NCI-H748 treated with DMSO at 0.1 percent for 48 hours (cell line): ENCODE measurements around the gene ZNF318.
"Not testable (repeated sequence)": the region's sequence is repeated elsewhere in the genome, so short reads cannot be mapped to it uniquely, and the experiment has no call there.

Source experiments
- DNase-seq: peaks from one replicate; lab custom pipeline; 2025; lab: John Stamatoyannopoulos, UW

Gene ZNF318

DNA sequence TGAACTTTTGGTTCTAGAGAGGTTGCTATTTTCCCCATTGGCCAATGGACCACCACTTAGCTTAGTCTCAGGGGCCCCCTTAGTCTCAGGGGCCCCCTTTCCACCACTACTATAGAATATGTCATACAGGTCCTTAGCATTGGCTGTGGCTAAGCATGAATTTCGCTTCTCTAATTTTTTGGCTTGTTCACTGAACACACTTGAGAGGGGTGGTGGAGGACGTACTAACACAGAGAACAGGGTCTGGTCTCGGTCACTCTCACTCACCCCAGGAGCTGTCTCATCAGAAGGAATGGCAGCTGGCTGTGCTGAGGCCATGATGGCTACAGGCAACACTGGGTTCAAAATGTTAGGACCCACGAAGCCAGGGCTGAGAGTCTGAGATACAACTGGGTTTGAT, 30.3 kb downstream of the ZNF318 start:
- DNase-seq: no peak

GRCh38 chr6:43338243-43338642, 31.2 kb downstream of the ZNF318 start:
- no peak for DNase-seq

DNA sequence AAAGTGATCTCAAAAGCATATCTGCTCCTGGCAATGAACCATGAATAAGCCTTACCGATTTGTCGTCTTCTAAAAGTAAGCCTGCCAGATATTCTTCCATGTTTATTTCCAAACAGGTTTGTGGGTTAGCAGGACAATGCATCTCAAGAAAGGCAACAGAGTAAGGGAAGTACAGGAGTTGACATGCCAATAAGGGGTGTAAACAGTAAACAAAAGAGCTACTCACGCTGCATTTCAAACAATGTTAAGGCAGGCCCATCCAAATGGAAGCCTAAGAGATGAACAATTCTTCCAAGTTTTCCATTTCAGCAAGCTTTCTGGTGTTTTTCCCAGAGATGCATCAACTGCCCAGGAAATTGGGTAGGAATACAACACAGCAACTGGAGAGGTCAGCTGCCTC, 33.1 kb downstream of the ZNF318 start:
- no peak for DNase-seq

- DNase-seq: peak; percentile 20
Measured at GRCh38 chr6:43335469-43335868, 34.0 kb downstream of the ZNF318 start.

DNA sequence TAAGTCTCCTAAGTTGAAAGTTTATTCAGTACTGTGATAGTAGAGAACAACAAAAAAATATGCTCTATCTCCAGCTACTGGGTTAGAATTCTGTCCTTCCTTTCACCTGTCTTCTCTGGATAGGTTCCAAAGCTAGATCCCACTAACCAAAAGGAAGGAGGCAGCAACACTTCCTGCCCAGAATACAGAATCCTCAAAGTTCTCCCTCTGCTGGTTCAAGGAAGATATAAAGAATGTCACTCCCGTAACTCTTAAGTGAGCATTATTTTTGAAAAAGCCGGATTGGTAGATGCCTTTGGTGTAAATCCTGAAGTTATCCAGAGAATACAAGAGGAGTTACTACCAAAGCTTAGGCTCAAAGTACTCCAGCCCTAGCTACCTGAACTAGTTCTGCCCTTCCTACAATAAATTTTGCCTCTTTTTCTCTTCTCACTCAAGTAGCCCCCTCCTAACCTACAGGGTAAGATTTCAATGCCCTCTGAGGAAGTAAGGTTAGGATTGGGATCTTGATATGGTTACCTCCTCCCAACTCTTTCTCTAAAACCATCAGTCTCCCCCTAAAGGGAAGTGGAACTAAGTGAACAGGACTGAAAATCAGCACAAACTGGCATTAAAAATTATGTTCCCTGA, 34.9 kb downstream of the ZNF318 start:
- no peak for DNase-seq

GRCh38 chr6:43331891-43332290, 37.6 kb downstream of the ZNF318 start:
- no peak for DNase-seq

DNA sequence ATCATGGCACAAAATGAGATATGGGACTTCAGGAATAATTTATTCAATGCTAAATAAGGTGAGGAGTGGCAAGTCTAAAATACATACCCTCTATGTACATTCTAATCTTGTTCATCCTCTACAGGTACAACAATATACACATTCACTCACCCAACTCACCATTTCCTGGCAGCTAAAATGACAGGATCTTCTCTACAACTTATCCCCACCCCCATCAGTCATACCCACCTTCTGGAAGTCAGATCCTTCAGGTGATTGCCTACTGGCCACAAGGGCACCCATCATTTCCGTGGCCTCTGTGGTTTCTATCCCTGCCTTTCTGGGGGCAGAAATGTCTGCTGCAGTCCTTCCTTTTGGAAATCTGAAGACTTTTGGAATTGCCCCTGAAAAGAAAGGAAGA, 38.0 kb downstream of the ZNF318 start:
- no peak for DNase-seq

DNA sequence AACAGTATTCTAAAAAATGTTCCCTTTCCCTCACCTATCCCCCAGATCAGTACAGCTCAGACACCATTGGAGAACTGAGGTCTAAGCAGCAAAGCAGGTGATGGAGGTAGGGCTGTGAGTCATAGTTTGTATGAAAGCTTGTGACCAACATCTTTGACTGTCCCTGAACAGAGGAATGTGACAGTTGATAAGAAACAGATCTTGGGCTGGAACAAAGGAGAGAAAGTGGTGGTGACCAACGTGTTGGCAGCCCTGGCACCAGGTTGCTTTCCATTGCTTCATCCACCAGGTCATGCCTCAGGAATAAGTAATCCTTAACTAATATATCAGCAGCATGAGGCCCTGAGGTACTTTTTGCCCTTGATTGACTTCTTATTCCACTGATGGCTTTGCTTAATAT, 40.9 kb downstream of the ZNF318 start:
- no peak for DNase-seq

- no peak for DNase-seq
Measured at GRCh38 chr6:43325876-43326275, 43.6 kb downstream of the ZNF318 start.

- DNase-seq: no peak
Measured at GRCh38 chr6:43318011-43318410, 51.4 kb downstream of the ZNF318 start.

DNA sequence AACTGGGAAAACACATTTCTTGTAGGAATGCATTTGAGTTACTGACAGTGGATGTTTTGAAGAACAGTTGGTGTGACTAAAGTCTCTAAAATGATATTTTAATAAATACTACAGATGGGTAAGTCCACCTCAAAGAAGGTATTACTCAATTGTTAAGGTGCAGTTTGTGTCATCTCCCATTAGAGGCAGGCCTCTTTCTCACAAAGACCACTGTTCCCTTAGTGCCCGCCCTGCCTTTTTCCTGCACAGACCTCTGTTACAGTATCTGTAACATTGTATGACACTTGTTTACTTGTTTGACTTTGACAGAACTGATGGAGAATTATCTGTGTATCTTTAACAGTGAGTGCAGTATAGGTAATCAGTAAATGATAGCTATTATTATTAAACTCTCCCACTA, 55.6 kb downstream of the ZNF318 start:
- no peak for DNase-seq

- DNase-seq: no peak
Measured at GRCh38 chr6:43311666-43312065, 57.8 kb downstream of the ZNF318 start.

DNA sequence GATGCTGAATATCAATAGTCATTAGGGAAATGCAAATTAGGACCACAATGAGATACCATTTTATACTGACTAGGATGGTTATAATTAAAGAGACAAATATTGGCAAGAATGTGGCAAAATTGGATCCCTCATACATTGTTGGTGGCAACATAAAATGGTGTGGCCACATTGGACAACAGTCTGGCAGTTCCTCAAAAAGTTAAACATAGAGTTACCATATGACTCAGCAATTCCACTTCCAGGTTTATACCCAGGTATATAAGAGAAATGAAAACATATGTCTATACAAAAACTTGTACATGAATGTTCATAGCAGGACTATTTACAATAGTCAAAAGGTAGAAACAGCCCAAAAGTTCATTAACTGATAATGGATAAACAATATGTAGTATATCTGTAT, 58.8 kb downstream of the ZNF318 start:
- no peak for DNase-seq

DNA sequence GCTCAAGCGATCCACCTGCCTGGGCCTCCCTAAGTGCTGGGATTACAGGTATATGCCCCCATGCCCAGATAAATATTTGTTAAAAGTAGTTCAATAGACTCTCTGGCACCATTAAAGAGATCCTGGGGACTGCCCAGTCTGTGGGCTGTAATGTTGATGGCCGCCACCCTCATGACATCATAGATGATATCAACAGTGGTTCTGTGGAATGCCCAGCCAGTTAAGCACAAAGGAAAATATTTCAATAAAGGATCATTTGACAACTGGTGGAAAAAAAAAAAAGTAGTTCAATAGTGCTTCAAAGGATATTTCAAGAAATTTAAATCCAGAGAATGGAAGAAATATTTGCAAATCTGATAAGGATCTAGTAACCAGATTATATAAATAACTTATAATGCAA, 59.3 kb downstream of the ZNF318 start:
- DNase-seq: no peak

GRCh38 chr6:43308990-43309477, 60.4 kb downstream of the ZNF318 start:
- DNase-seq: no peak

GRCh38 chr6:43308101-43308989, 61.1 kb downstream of the ZNF318 start, which contains the start of gene CRIP3:
Gene CRIP3 (minus strand): TSS chr6:43308826. CDS start chr6:43308792, 34 bp downstream.
- peak; percentile 66 for DNase-seq

GRCh38 chr6:43307451-43308100, 61.9 kb downstream of the ZNF318 start:
- no peak for DNase-seq

- DNase-seq: no peak
Measured at GRCh38 chr6:43306086-43306485, 63.4 kb downstream of the ZNF318 start.

GRCh38 chr6:43304882-43305281, 64.6 kb downstream of the ZNF318 start:
- no peak for DNase-seq

- DNase-seq: no peak
Measured at GRCh38 chr6:43304361-43304760, 65.1 kb downstream of the ZNF318 start.

DNA sequence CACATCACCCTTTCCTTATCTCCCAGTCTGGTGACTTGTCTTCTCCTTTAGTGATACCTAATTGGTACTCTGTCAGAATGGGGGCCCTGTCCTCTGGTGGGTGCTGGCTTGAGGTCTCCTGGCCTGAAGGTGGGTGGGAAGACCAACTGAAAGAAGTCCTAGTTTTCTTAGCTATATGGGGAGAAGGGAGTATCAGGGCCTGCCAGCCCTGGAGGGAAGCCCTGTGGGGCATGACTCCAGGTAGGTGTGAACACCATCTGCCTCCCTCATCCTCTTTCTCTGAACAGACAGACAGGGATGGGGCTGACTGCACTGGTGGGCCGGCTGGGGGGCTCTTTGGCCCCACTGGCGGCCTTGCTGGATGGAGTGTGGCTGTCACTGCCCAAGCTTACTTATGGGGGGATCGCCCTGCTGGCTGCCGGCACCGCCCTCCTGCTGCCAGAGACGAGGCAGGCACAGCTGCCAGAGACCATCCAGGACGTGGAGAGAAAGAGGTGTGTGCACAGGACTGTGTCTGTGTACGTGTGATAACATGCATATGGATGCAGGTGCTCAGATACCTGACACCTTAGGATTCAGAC, 65.6 kb downstream of the ZNF318 start:
- no peak for DNase-seq

- not testable (repeated sequence) for DNase-seq
Measured at GRCh38 chr6:43303006-43303405, 66.4 kb downstream of the ZNF318 start.
